Measurements from ENCODE around the gene SLC17A6. TPM values are rescaled to one million over a fixed set of nuclear protein-coding genes. Genes with fewer than 3 reads are reported as not detected.

The SLC17A6 gene
- total RNA-seq, 1 donor from 2014 or later = not detected

- Mint-ChIP-seq H3K36me3 (ENCODE audit: low read depth) (no peaks in the 10 kb centered on the region), H3K4me1 (ENCODE audit: low read depth) (no peaks in the 10 kb centered on the region), H3K9me3 (ENCODE audit: low read depth) (no peaks in the 10 kb centered on the region), H3K27me3 (ENCODE audit: low read depth) (peaks cover 15% of the 10 kb centered on the region), H3K4me3 (ENCODE audit: unreplicated experiment) (no peak overlapping the region), H3K27ac (ENCODE audit: unreplicated experiment) (no peak overlapping the region)
- TF ChIP-seq CTCF (IDR thresholded peaks at IDR 0.05) = no peak
- no peak for DNase-seq (ENCODE audit: low spot score)
Observed at GRCh38 chr11:22389526-22390282, 51.5 kb downstream of the SLC17A6 start.

GRCh38 chr11:22390283-22390655, 52.1 kb downstream of the SLC17A6 start:
- H3K27ac Mint-ChIP-seq (ENCODE audit: unreplicated experiment) = no peak overlapping the region
- DNase-seq (ENCODE audit: low spot score) = no peak
- no peak for TF ChIP-seq CTCF (IDR thresholded peaks at IDR 0.05)
- no peaks in the 10 kb centered on the region for H3K36me3 Mint-ChIP-seq (ENCODE audit: low read depth)
- H3K4me1 Mint-ChIP-seq (ENCODE audit: low read depth) = no peaks in the 10 kb centered on the region
- no peak overlapping the region for H3K4me3 Mint-ChIP-seq (ENCODE audit: unreplicated experiment)
- H3K27me3 Mint-ChIP-seq (ENCODE audit: low read depth) = peaks cover 15% of the 10 kb centered on the region
- no peaks in the 10 kb centered on the region for H3K9me3 Mint-ChIP-seq (ENCODE audit: low read depth)

GRCh38 chr11:22392561-22392960, 54.4 kb downstream of the SLC17A6 start:
- Mint-ChIP-seq H3K9me3 (ENCODE audit: low read depth) (no peaks in the 10 kb centered on the region), H3K4me3 (ENCODE audit: unreplicated experiment) (no peak overlapping the region), H3K4me1 (ENCODE audit: low read depth) (no peaks in the 10 kb centered on the region), H3K36me3 (ENCODE audit: low read depth) (no peaks in the 10 kb centered on the region), H3K27me3 (ENCODE audit: low read depth) (peaks cover 6% of the 10 kb centered on the region), H3K27ac (ENCODE audit: unreplicated experiment) (no peak overlapping the region)
- TF ChIP-seq CTCF (IDR thresholded peaks at IDR 0.05) = no peak
- no peak for DNase-seq (ENCODE audit: low spot score)

GRCh38 chr11:22405377-22405776, 67.2 kb downstream of the SLC17A6 start:
- no peak overlapping the region for H3K27ac Mint-ChIP-seq (ENCODE audit: unreplicated experiment)
- no peak for DNase-seq (ENCODE audit: low spot score)
- TF ChIP-seq CTCF (IDR thresholded peaks at IDR 0.05) = no peak

GRCh38 chr11:22407267-22407666, 69.1 kb downstream of the SLC17A6 start:
- no peak for DNase-seq (ENCODE audit: low spot score)
- H3K36me3 Mint-ChIP-seq (ENCODE audit: low read depth) = no peaks in the 10 kb centered on the region
- no peaks in the 10 kb centered on the region for H3K9me3 Mint-ChIP-seq (ENCODE audit: low read depth)
- H3K27ac Mint-ChIP-seq (ENCODE audit: unreplicated experiment) = no peak overlapping the region
- H3K4me1 Mint-ChIP-seq (ENCODE audit: low read depth) = no peaks in the 10 kb centered on the region
- TF ChIP-seq CTCF (IDR thresholded peaks at IDR 0.05) = no peak
- H3K4me3 Mint-ChIP-seq (ENCODE audit: unreplicated experiment) = no peak overlapping the region
- peaks cover 22% of the 10 kb centered on the region for H3K27me3 Mint-ChIP-seq (ENCODE audit: low read depth)

More at GRCh38 chr11:22405377-22405776, 67.2 kb downstream of the SLC17A6 start:
- H3K27me3 Mint-ChIP-seq (ENCODE audit: low read depth) = peaks cover 22% of the 10 kb centered on the region
- no peak overlapping the region for H3K4me3 Mint-ChIP-seq (ENCODE audit: unreplicated experiment)
- no peaks in the 10 kb centered on the region for H3K9me3 Mint-ChIP-seq (ENCODE audit: low read depth)
- no peaks in the 10 kb centered on the region for H3K36me3 Mint-ChIP-seq (ENCODE audit: low read depth)
- H3K4me1 Mint-ChIP-seq (ENCODE audit: low read depth) = no peaks in the 10 kb centered on the region

Data from chondrocyte (in vitro differentiated cells).